Measurements from ENCODE around the gene RAMACL. TPM values are rescaled to one million over a fixed set of nuclear protein-coding genes. Genes with fewer than 3 reads are reported as not detected.
A peak's percentile ranks its signal among the peaks of the same experiment; 100 is the strongest.

RAMACL gene
- polyA plus RNA-seq, 1 experiment = 0.26 TPM

- no peak for TF ChIP-seq CTCF (IDR thresholded peaks at IDR 0.05; ENCODE audit: insufficient read depth, low read depth, low read length)
- Histone ChIP-seq H3K36me3 (ENCODE audit: control insufficient read depth, insufficient read depth, low read length) (peaks cover 2% of the 10 kb centered on the region; the same call in 1 of the 2 replicates), H3K27me3 (ENCODE audit: control insufficient read depth, insufficient read depth, low read length) (no peaks in the 10 kb centered on the region), H3K4me3 (ENCODE audit: low read depth, low read length) (no peak overlapping the region)
- ChIA-PET POLR2A (no interaction called here), CTCF (interaction anchor here (0.6 to 1.5 kb wide), 3 partner anchors 20 to 106 kb away, joined by 3 to 4 read pairs (median 4); no protein-coding TSS in a partner anchor)
- DNase-seq (ENCODE audit: low read depth) = no peak
Observed at GRCh38 chr6:166620478-166621113, 34.1 kb upstream of the RAMACL start.

GRCh38 chr6:166619912-166620311 lies 33.4 kb upstream of the RAMACL start:
- TF ChIP-seq CTCF (IDR thresholded peaks at IDR 0.05; ENCODE audit: insufficient read depth, low read depth, low read length) = no peak
- H3K36me3 ChIP-seq (ENCODE audit: control insufficient read depth, insufficient read depth, low read length) = peaks cover 2% of the 10 kb centered on the region; the same call in 1 of the 2 replicates
- no peak overlapping the region for H3K4me3 ChIP-seq (ENCODE audit: low read depth, low read length)
- CTCF ChIA-PET = interaction anchor here (1.3 kb wide), 1 partner anchor 19 kb away, joined by 3 read pairs; no protein-coding TSS in a partner anchor
- POLR2A ChIA-PET = no interaction called here
- H3K27me3 ChIP-seq (ENCODE audit: control insufficient read depth, insufficient read depth, low read length) = no peaks in the 10 kb centered on the region
- DNase-seq (ENCODE audit: low read depth) = peak; percentile 98

- POLR2A ChIA-PET = no interaction called here
- TF ChIP-seq CTCF (IDR thresholded peaks at IDR 0.05; ENCODE audit: insufficient read depth, low read depth, low read length) = no peak
- CTCF ChIA-PET = interaction anchor here (1.9 kb wide), 1 partner anchor 20 kb away, joined by 6 read pairs; no protein-coding TSS in a partner anchor
- Histone ChIP-seq H3K36me3 (ENCODE audit: control insufficient read depth, insufficient read depth, low read length) (peaks cover 2% of the 10 kb centered on the region; the same call in 1 of the 2 replicates), H3K4me3 (ENCODE audit: low read depth, low read length) (no peak overlapping the region), H3K27me3 (ENCODE audit: control insufficient read depth, insufficient read depth, low read length) (no peaks in the 10 kb centered on the region)
- DNase-seq (ENCODE audit: low read depth) = no peak
Observed at GRCh38 chr6:166618866-166619761, 32.6 kb upstream of the RAMACL start.

GRCh38 chr6:166618251-166618650 lies 31.8 kb upstream of the RAMACL start:
- CTCF ChIA-PET = interaction anchor here (1.9 kb wide), 1 partner anchor 20 kb away, joined by 6 read pairs; no protein-coding TSS in a partner anchor
- Histone ChIP-seq H3K36me3 (ENCODE audit: control insufficient read depth, insufficient read depth, low read length) (peaks cover 2% of the 10 kb centered on the region; the same call in 1 of the 2 replicates), H3K4me3 (ENCODE audit: low read depth, low read length) (no peak overlapping the region), H3K27me3 (ENCODE audit: control insufficient read depth, insufficient read depth, low read length) (no peaks in the 10 kb centered on the region)
- DNase-seq (ENCODE audit: low read depth) = no peak
- TF ChIP-seq CTCF (IDR thresholded peaks at IDR 0.05; ENCODE audit: insufficient read depth, low read depth, low read length) = no peak
- POLR2A ChIA-PET = no interaction called here

- POLR2A ChIA-PET = no interaction called here
- Histone ChIP-seq H3K27me3 (ENCODE audit: control insufficient read depth, insufficient read depth, low read length) (no peaks in the 10 kb centered on the region), H3K36me3 (ENCODE audit: control insufficient read depth, insufficient read depth, low read length) (peaks cover 2% of the 10 kb centered on the region; the same call in 1 of the 2 replicates), H3K4me3 (ENCODE audit: low read depth, low read length) (no peak overlapping the region)
- no peak for TF ChIP-seq CTCF (IDR thresholded peaks at IDR 0.05; ENCODE audit: insufficient read depth, low read depth, low read length)
- CTCF ChIA-PET = interaction anchor here (0.7 kb wide), 1 partner anchor 16 kb away, joined by 3 read pairs; no protein-coding TSS in a partner anchor
- no peak for DNase-seq (ENCODE audit: low read depth)
Observed at GRCh38 chr6:166617359-166617758, 30.9 kb upstream of the RAMACL start.

All from BJ (cell line).